Hepatocyte (in vitro differentiated cells): ENCODE measurements around the gene IL11RA. TPM values are rescaled to one million over a fixed set of nuclear protein-coding genes. Genes with fewer than 3 reads are reported as not detected.

Source experiments
- DNase-seq: peaks from one replicate; pipeline ENCODE4 v3.0.0-alpha.2; 2016; ENCODE audit warnings: low spot score
- H2AFZ ChIP-seq: fragments of 200-600 bp; sonication (generic); 2 replicates; pipeline ENCODE4 v1.6.0; 2016; ENCODE audit warnings: antibody characterized with exemption, mild to moderate bottlenecking
- H3K27ac ChIP-seq: fragments of 200-600 bp; sonication (generic); 2 replicates; pipeline ENCODE4 v1.5.1; 2016; ENCODE audit warnings: mild to moderate bottlenecking
- H3K27me3 ChIP-seq: fragments of 200-600 bp; sonication (generic); 2 replicates; pipeline ENCODE4 v1.6.1; 2016
- H3K36me3 ChIP-seq: fragments of 200-600 bp; sonication (generic); replicated peaks from 2 replicates; pipeline ENCODE4 v1.5.1; 2016; ENCODE audit warnings: low read depth; ENCODE audit not compliant: insufficient read depth
- H3K4me1 ChIP-seq: fragments of 200-600 bp; sonication (generic); 2 replicates; pipeline ENCODE4 v1.5.1; 2016; ENCODE audit warnings: mild to moderate bottlenecking, moderate library complexity; ENCODE audit not compliant: insufficient read depth
- H3K4me2 ChIP-seq: fragments of 200-600 bp; sonication (generic); 2 replicates; pipeline ENCODE4 v1.6.0; 2016
- H3K4me3 ChIP-seq: fragments of 200-600 bp; sonication (generic); 2 replicates; pipeline ENCODE4 v1.5.1; 2016; ENCODE audit warnings: mild to moderate bottlenecking
- H3K79me2 ChIP-seq: fragments of 200-600 bp; sonication (generic); 2 replicates; pipeline ENCODE4 v1.6.0; 2017; ENCODE audit warnings: mild to moderate bottlenecking
- H3K9me2 ChIP-seq: fragments of 200-600 bp; sonication (generic); replicated peaks from 2 replicates; pipeline ENCODE4 v1.6.0; 2017; ENCODE audit warnings: mild to moderate bottlenecking; ENCODE audit not compliant: insufficient read depth
- H3K9me3 ChIP-seq: fragments of 200-600 bp; sonication (generic); 2 replicates; pipeline ENCODE4 v1.5.1; 2016; ENCODE audit warnings: low read depth, mild to moderate bottlenecking
- H4K20me1 ChIP-seq: fragments of 200-600 bp; sonication (generic); 2 replicates; pipeline ENCODE4 v1.6.0; 2016; ENCODE audit warnings: mild to moderate bottlenecking; ENCODE audit not compliant: insufficient read depth, poor library complexity, severe bottlenecking
- EZH2 ChIP-seq: fragments of 200-600 bp; sonication (generic); IDR thresholded peaks from 2 replicates; pipeline ENCODE4 v1.6.1; 2016; ENCODE audit warnings: antibody characterized with exemption, mild to moderate bottlenecking, borderline replicate concordance
- EZH2phosphoT487 ChIP-seq: fragments of 200-600 bp; sonication (generic); IDR thresholded peaks from one replicate; pipeline ENCODE4 v1.6.1; 2018; ENCODE audit warnings: antibody characterized with exemption, mild to moderate bottlenecking, low read depth, moderate library complexity; ENCODE audit not compliant: unreplicated experiment, severe bottlenecking
- WGBS: methylation state at CpG from one replicate; pipeline ENCODE4 v1.1.6; 2016; ENCODE audit warnings: low lambda C conversion rate; ENCODE audit errors: missing lambda C conversion rate; 5-methylcytosine and 5-hydroxymethylcytosine counted together
- polyA plus RNA-seq: library from polyadenylated mRNA; unstranded; fragments of >200 nt; fragmentation: Nextera tagmentation; extraction: Ambion mirVana; gene quantifications from 2 replicates; pipeline ENCODE4 v1.2.1, GENCODE V29; 2016
- total RNA-seq: library from RNA; depleted of rRNA; stranded (reverse); fragments of >200 nt; gene quantifications from 2 replicates; pipeline ENCODE4 v1.2.3, GENCODE V29; 2014
- TF ChIP-seq, protein P1 (sequence below): fragments of 200-600 bp; sonication (generic); IDR thresholded peaks from 2 replicates; pipeline ENCODE4 v1.5.1; 2016; ENCODE audit warnings: antibody characterized with exemption, mild to moderate bottlenecking; ENCODE audit not compliant: poor library complexity

IL11RA gene
- total and polyA plus RNA-seq, 2 experiments from 2014 or later = 74.6 to 97.2 TPM

DNA sequence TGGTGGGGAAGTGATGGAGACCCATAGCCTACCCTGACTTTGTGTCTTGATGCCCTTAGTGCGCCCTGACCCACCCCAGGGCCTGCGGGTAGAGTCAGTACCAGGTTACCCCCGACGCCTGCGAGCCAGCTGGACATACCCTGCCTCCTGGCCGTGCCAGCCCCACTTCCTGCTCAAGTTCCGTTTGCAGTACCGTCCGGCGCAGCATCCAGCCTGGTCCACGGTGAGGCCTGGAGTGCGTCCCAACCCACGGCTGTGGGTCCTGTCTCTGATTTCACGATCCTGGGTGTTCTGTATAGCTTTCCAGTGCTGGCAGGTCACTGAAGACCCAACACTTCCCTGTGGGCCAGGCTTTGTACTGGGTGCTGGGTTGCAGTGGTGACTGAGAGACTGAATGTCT is 6.5 kb downstream of the IL11RA start:
- Histone ChIP-seq H3K27ac (no peak overlapping the region), H3K4me3 (no peak overlapping the region), H3K9me3 (no peaks in the 10 kb centered on the region), H2AFZ (no peak overlapping the region), H4K20me1 (no peaks in the 10 kb centered on the region), H3K4me1 (peaks cover 12% of the 10 kb centered on the region), H3K4me2 (no peak overlapping the region), H3K27me3 (no peaks in the 10 kb centered on the region), H3K36me3 (no peaks in the 10 kb centered on the region), H3K79me2 (peaks cover 5% of the 10 kb centered on the region), H3K9me2 (no peaks in the 10 kb centered on the region)
- peak; percentile 3 for DNase-seq
- TF ChIP-seq, protein P1, sequence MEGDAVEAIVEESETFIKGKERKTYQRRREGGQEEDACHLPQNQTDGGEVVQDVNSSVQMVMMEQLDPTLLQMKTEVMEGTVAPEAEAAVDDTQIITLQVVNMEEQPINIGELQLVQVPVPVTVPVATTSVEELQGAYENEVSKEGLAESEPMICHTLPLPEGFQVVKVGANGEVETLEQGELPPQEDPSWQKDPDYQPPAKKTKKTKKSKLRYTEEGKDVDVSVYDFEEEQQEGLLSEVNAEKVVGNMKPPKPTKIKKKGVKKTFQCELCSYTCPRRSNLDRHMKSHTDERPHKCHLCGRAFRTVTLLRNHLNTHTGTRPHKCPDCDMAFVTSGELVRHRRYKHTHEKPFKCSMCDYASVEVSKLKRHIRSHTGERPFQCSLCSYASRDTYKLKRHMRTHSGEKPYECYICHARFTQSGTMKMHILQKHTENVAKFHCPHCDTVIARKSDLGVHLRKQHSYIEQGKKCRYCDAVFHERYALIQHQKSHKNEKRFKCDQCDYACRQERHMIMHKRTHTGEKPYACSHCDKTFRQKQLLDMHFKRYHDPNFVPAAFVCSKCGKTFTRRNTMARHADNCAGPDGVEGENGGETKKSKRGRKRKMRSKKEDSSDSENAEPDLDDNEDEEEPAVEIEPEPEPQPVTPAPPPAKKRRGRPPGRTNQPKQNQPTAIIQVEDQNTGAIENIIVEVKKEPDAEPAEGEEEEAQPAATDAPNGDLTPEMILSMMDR = no peak
- TF ChIP-seq EZH2 (no peak), EZH2phosphoT487 (no peak)
- 98% methylated on average over 14 of the region's 14 CpGs for WGBS

DNA sequence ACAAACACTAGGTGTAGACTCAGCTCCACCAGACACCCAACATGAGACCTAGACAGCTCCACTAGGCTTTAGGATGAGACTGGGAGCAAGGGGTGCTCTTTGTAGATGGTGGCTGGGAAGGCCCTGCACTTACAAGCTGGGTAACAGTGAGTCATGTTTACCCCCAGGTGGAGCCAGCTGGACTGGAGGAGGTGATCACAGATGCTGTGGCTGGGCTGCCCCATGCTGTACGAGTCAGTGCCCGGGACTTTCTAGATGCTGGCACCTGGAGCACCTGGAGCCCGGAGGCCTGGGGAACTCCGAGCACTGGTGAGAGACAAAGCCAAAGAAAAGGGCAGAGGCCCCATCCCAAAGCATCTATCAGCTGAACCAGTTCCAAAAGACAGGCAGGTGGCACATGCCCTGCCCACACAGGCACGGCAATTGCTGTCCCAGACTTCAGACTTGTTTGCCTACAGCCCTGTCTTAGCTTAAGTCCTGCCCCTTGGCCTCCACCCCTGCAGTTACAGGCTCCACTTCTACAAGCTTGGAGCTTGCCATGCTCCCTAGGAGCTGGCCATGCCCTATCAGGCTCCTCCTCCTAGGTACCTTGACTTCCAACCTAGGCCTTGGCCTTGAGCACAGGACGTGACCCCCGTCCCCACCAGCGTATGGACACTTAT is 7.7 kb downstream of the IL11RA start:
- H3K79me2 ChIP-seq = peaks cover 5% of the 10 kb centered on the region
- H3K4me2 ChIP-seq = no peak overlapping the region
- H3K36me3 ChIP-seq = no peaks in the 10 kb centered on the region
- H3K4me1 ChIP-seq = peaks cover 13% of the 10 kb centered on the region
- peak; percentile 13 for DNase-seq
- H3K4me3 ChIP-seq = no peak overlapping the region
- WGBS = 96% methylated on average over 8 of the region's 8 CpGs
- no peak for TF ChIP-seq EZH2phosphoT487
- TF ChIP-seq EZH2 = no peak
- TF ChIP-seq, protein P1 = no peak
- no peaks in the 10 kb centered on the region for H4K20me1 ChIP-seq
- H3K27me3 ChIP-seq = no peaks in the 10 kb centered on the region
- no peaks in the 10 kb centered on the region for H3K9me2 ChIP-seq
- no peaks in the 10 kb centered on the region for H3K9me3 ChIP-seq
- no peak overlapping the region for H2AFZ ChIP-seq
- H3K27ac ChIP-seq = no peak overlapping the region

DNA sequence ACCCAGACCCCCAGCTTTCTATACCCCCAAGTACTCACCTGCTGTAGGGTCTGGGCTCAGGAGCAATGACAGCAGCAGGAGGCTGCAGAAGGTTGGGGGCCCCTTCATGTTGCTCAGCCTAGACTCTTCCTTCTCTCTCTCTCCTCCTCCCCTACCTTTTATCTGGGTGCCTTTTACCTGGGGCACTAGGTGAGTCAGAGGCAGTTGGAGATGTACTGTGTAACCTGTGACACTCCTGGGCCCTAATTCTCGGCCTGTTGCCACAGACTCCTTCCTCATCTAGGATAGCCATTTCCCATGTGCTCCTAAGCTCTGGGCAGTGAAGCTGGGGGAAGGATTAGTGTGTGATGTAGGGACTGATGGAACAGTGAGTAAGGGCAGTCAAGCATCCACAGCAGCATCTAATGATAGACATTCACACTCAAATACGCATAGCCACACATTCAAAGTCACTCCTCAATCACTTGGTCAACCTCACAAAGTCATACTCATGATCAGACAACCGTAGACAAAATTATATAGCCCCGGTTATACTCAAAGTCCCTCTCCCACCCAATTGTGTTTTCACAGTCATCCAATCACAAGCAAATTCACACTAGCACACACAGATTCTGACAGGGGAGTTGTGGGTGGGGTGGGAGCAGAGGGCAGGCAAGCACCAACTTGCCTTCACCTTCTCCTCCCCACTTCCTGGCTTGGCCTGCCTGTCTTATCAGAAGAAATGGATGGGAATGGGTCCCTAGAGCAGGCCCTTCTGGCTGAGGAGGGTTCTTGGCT is 10.7 kb downstream of the IL11RA start, which contains the start of gene CCL27:
CCL27 (minus strand) TSS at position 132 of the 777 bp plus-strand sequence; CDS start at position 108, 24 bp downstream.
- Histone ChIP-seq H3K9me3 (no peaks in the 10 kb centered on the region), H4K20me1 (no peaks in the 10 kb centered on the region), H3K27me3 (no peaks in the 10 kb centered on the region), H3K4me3 (no peak within 1 kb of the TSS), H3K4me1 (peaks cover 15% of the 10 kb centered on the region), H3K36me3 (no peaks in the 10 kb centered on the region), H3K4me2 (no peak within 1 kb of the TSS), H3K79me2 (peaks cover 15% of the 10 kb centered on the region), H3K9me2 (no peaks in the 10 kb centered on the region), H2AFZ (no peak within 1 kb of the TSS), H3K27ac (no peak within 1 kb of the TSS)
- TF ChIP-seq, protein P1 = no peak
- TF ChIP-seq EZH2phosphoT487 = no peak
- no peak for TF ChIP-seq EZH2
- WGBS = 91% methylated on average over 4 of the region's 4 CpGs
- DNase-seq = peak; percentile 4
